ENCODE data around the gene SPRN.

DNA sequence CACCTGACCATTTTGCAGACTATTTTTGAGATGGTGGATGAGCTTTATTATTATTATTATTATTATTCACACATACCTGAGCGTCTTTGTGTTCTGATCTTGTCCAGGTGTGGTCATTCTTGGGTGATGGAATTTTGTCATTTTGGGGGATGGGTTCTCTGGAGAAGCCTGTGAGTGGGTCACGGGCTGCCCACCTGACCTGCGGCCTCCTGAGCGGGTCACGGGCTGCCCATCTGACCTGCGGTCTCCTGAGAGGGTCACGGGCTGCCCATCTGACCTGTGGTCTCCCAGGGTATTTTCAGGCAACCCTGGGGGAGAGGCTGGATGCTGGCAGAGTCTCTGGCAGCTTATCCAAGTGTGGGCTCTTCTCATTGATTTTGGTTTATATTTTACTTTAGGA is 36.6 kb upstream of the SPRN start:
- TF ChIP-seq CTCF (conservative IDR thresholded peaks at IDR 0.05; ENCODE audit: low read depth, low read length) = no peak
- TF ChIP-seq EZH2 (IDR thresholded peaks at IDR 0.05; ENCODE audit: borderline replicate concordance, low read depth, low read length, poor library complexity, severe bottlenecking) = no peak

Measured in A673 (cell line).